Mucosa of descending colon (tissue), 3 donors: ENCODE results near the gene KCP. TPM values are rescaled to one million over a fixed set of nuclear protein-coding genes. Genes with fewer than 3 reads are reported as not detected.
A peak's percentile ranks its signal among the peaks of the same experiment; 100 is the strongest.

Experiments used
- ATAC-seq: fragments of 200-7000 bp; cut with Tn5 transposase; one replicate; pipeline ENCODE4 v1.9.1; 2020; ENCODE audit warnings: mild to moderate bottlenecking, moderate library complexity
- DNase-seq, 3 donors: peaks; one replicate each; pipeline ENCODE4 v3.0.0-alpha.2; 2020
- H3K36me3 ChIP-seq: fragments of 200-600 bp; one replicate; pipeline ENCODE4 v1.8.0; 2021; ENCODE audit warnings: low read depth, mild to moderate bottlenecking
- H3K4me1 ChIP-seq: fragments of 200-600 bp; one replicate; pipeline ENCODE4 v1.8.0; 2021; ENCODE audit warnings: low read depth, mild to moderate bottlenecking
- H3K4me3 ChIP-seq: fragments of 200-600 bp; one replicate; pipeline ENCODE4 v1.8.0; 2021; ENCODE audit warnings: mild to moderate bottlenecking
- H3K9me3 ChIP-seq: fragments of 200-600 bp; one replicate; pipeline ENCODE4 v1.8.0; 2021; ENCODE audit warnings: mild to moderate bottlenecking
- intact Hi-C, 2 donors: fragments of 100-400 bp; cut with DNase I in 1 of 2; cut with micrococcal nuclease in 1 of 2; formaldehyde crosslinking; loops; one replicate each; pipeline versions ENCODE4 v1.11.0 to v1.11.1; 2022; cut with DNase I, micrococcal nuclease
- total RNA-seq, 3 donors: library from RNA; stranded (reverse); fragmentation: NEBNext Ultra II Directional in 2 of 3; extraction: Animal tissue kit (Norgen Biotek cat#: 25700) in 2 of 3; gene quantifications; one replicate each; pipeline versions ENCODE4 v1.2.1 to v1.2.4, GENCODE V29; 2021 to 2023
- TF ChIP-seq, protein P1 (sequence below): fragments of 200-600 bp; IDR thresholded peaks from one replicate; pipeline ENCODE4 v1.8.0; 2022; ENCODE audit warnings: antibody characterized with exemption, mild to moderate bottlenecking
- donor health status: DM: no; HTN: no; CAD: no; lungs with moderate emphysema.
- donor health status: DM: no; HTN: no; CAD: no.
- donor health status: DM: no; HTN: yes; CAD: no.

The KCP gene
- total RNA-seq, 3 donors from 2014 or later, result 0.47 to 1.7 (median 1.4) TPM

DNA sequence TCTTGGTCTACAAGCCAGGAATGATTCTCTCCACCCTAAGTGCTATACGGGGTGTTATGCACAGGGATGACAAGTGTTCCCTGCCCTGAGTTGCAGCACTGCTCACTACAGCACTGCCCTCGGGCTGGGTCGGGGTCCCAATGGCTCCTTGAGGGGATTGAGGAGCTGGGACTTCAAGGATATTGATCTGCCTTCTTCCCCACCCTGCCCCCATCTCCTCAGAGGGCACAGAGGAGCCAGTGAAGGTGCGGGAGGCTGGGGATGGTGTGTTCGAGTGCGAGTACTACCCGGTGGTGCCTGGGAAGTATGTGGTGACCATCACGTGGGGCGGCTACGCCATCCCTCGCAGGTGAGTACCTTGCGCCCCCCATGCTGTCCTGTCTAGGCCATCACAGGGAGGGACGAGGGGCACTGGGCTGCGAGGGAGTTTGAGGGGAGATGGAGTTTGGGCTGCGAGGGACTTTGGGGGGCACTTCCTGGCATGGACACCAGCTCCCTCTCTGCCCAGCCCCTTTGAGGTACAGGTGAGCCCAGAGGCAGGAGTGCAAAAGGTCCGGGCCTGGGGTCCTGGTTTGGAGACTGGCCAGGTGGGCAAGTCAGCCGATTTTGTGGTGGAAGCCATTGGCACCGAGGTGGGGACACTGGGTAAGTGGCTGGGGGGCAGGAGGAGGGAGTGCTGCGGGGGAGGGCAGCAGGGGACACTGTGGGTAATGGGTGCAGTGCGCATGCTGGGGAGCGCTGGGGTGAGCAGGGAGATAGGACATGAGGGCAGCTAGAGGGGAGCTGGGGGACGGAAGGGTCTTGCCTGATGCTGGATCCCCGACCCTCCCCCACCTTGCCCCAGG is 70.0 kb downstream of the KCP start:
- DNase-seq, result peak in 1 of 3 donors; percentile 47
- ATAC-seq, result no peak
- Histone ChIP-seq H3K4me1 (no peaks in the 10 kb centered on the region), H3K4me3 (no peak overlapping the region), H3K36me3 (no peaks in the 10 kb centered on the region), H3K9me3 (no peaks in the 10 kb centered on the region)
- intact Hi-C loops, result no loop called here
- TF ChIP-seq, protein P1, sequence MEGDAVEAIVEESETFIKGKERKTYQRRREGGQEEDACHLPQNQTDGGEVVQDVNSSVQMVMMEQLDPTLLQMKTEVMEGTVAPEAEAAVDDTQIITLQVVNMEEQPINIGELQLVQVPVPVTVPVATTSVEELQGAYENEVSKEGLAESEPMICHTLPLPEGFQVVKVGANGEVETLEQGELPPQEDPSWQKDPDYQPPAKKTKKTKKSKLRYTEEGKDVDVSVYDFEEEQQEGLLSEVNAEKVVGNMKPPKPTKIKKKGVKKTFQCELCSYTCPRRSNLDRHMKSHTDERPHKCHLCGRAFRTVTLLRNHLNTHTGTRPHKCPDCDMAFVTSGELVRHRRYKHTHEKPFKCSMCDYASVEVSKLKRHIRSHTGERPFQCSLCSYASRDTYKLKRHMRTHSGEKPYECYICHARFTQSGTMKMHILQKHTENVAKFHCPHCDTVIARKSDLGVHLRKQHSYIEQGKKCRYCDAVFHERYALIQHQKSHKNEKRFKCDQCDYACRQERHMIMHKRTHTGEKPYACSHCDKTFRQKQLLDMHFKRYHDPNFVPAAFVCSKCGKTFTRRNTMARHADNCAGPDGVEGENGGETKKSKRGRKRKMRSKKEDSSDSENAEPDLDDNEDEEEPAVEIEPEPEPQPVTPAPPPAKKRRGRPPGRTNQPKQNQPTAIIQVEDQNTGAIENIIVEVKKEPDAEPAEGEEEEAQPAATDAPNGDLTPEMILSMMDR, result no peak

DNA sequence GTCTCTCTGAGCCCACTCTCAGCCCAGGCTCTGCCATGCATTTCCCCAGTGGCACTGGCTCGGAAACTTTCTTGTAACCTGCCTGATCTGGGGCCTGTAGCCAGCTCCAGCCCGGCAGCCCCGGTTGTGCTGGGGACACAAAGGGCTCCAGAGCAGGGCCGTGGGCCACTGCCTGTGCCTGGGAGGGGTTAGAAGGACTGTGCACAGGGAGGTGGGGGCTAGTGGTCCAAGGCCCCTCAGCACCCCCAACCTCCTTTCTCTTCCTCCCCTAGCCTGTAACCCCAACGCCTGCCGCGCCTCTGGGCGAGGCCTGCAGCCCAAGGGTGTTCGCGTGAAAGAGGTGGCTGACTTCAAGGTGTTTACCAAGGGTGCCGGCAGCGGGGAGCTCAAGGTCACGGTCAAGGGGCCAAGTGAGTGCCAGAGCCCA is 70.7 kb downstream of the KCP start:
- DNase-seq (peak in 1 of 3 donors; percentile 49), ATAC-seq (no peak)
- H3K4me1 ChIP-seq, result no peaks in the 10 kb centered on the region
- intact Hi-C loops, result no loop called here
- H3K4me3 ChIP-seq, result no peak overlapping the region
- TF ChIP-seq, protein P1, result no peak
- H3K9me3 ChIP-seq, result no peaks in the 10 kb centered on the region
- no peaks in the 10 kb centered on the region for H3K36me3 ChIP-seq

DNA sequence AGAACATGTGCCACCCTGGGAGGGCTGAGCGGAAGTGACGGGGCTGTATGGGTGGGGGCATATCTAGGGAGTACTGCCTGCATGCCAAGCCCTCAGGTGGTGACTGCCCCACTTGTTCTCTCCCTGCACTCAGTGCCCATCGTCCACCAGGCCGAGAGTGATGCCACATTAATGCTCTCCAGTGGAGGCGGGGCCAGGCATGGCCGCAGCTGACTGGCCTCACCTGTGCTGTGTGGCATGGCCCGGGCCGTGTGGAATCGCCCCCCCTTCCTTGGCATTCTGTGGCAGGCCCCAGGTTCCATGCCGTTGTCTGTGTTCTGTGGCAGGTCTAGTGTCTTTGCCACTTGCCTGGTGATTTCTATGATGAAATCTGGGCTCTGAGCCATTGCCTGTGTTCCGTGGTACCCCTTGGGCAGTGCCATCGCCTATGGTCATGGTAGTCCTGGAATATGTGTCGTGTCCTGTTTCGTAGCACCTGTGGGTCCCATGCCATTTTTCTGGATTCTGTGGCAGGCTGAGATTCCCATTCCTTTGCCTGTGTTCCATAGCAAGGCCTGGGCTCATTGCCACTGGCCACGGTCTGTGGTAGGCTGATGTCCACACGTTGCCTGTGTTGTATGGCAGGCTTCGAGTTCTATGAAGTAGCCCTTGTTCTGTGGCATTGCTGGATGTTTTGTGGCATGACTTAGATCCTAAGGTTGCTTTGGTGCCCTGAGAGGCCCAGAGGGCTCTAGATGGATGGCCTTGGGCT is 71.4 kb downstream of the KCP start:
- TF ChIP-seq, protein P1, result no peak
- H3K36me3 ChIP-seq, result no peaks in the 10 kb centered on the region
- no peaks in the 10 kb centered on the region for H3K4me1 ChIP-seq
- ATAC-seq (no peak), DNase-seq (peak in 1 of 3 donors; percentile 44)
- no peak overlapping the region for H3K4me3 ChIP-seq
- no peaks in the 10 kb centered on the region for H3K9me3 ChIP-seq
- intact Hi-C loops, result no loop called here

DNA sequence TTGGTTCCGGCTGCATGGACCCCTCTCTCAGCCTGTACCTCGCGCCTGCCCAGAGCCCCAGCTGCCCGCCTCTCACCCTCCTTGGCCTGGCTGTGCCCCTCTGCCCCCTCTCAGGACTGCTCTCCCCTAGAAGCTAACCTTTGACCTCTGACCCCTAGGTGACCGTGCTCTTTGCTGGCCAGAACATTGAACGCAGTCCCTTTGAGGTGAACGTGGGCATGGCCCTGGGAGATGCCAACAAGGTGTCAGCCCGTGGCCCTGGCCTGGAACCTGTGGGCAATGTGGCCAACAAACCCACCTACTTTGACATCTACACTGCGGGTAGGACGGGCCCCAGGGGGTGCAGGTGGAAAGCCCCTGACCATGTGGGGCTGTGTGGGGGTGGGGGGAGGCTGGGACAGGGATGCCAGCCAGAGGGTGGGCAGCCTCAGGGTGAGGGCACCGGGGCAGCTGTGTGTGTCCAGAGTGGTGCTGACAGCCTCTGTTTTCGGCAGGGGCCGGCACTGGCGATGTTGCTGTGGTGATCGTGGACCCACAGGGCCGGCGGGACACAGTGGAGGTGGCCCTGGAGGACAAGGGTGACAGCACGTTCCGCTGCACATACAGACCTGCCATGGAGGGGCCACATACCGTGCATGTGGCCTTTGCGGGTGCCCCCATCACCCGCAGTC is 72.3 kb downstream of the KCP start:
- ATAC-seq, result no peak
- DNase-seq, result no peak
- no peaks in the 10 kb centered on the region for H3K4me1 ChIP-seq
- intact Hi-C loops, result no loop called here
- H3K4me3 ChIP-seq, result no peak overlapping the region
- TF ChIP-seq, protein P1, result no peak
- H3K36me3 ChIP-seq, result no peaks in the 10 kb centered on the region
- H3K9me3 ChIP-seq, result no peaks in the 10 kb centered on the region

DNA sequence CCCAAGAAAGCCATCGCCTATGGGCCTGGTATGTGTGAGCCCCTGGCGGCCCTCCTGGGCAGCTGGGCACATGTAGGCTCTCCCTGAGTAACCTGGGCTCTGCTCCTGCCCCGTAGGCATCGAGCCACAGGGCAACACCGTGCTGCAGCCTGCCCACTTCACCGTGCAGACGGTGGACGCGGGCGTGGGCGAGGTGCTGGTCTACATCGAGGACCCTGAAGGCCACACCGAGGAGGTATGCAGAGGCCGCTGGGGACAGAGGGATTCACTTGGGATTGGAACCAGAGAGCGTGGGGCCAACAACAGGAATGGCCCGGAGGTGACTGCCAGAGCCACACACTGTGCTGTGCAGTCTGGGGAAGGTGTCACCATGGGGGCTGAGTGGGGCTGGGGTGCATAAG is 73.0 kb downstream of the KCP start:
- TF ChIP-seq, protein P1, result no peak
- H3K36me3 ChIP-seq, result no peaks in the 10 kb centered on the region
- no peaks in the 10 kb centered on the region for H3K9me3 ChIP-seq
- intact Hi-C loops, result no loop called here
- no peak for DNase-seq
- no peak overlapping the region for H3K4me3 ChIP-seq
- ATAC-seq, result no peak
- H3K4me1 ChIP-seq, result peaks cover 3% of the 10 kb centered on the region
